ENCODE results near the gene EPB41. TPM values are rescaled to one million over a fixed set of nuclear protein-coding genes. Genes with fewer than 3 reads are reported as not detected.
A peak's percentile ranks its signal among the peaks of the same experiment; 100 is the strongest.

The EPB41 gene
- total and polyA plus RNA-seq, 2 experiments from 2014 or later: 26.8 to 112 TPM

- H3K4me2 ChIP-seq: 0 out of 2 replicates have a peak overlapping the region, but pooled peaks have one; percentile 17
- Mint-ChIP-seq H3K27ac (no peak overlapping the region), H3K36me3 (ENCODE audit: low read depth) (peaks cover 12% of the 10 kb centered on the region; the same call in 2 of the 3 replicates), H3K9me3 (no peaks in the 10 kb centered on the region; the same call in 2 of the 3 replicates), H3K4me1 (peaks cover 17% of the 10 kb centered on the region; the same call in 2 of the 3 replicates), H3K4me3 (no peak overlapping the region), H3K27me3 (ENCODE audit: insufficient read depth, low read depth, poor library complexity) (no peaks in the 10 kb centered on the region)
- H3K27ac ChIP-seq (ENCODE audit: low read depth): no peak overlapping the region
- TF ChIP-seq CTCF (conservative IDR thresholded peaks at IDR 0.05; ENCODE audit: low read depth in 2 of 2): no peak
- TF ChIP-seq, protein P1, sequence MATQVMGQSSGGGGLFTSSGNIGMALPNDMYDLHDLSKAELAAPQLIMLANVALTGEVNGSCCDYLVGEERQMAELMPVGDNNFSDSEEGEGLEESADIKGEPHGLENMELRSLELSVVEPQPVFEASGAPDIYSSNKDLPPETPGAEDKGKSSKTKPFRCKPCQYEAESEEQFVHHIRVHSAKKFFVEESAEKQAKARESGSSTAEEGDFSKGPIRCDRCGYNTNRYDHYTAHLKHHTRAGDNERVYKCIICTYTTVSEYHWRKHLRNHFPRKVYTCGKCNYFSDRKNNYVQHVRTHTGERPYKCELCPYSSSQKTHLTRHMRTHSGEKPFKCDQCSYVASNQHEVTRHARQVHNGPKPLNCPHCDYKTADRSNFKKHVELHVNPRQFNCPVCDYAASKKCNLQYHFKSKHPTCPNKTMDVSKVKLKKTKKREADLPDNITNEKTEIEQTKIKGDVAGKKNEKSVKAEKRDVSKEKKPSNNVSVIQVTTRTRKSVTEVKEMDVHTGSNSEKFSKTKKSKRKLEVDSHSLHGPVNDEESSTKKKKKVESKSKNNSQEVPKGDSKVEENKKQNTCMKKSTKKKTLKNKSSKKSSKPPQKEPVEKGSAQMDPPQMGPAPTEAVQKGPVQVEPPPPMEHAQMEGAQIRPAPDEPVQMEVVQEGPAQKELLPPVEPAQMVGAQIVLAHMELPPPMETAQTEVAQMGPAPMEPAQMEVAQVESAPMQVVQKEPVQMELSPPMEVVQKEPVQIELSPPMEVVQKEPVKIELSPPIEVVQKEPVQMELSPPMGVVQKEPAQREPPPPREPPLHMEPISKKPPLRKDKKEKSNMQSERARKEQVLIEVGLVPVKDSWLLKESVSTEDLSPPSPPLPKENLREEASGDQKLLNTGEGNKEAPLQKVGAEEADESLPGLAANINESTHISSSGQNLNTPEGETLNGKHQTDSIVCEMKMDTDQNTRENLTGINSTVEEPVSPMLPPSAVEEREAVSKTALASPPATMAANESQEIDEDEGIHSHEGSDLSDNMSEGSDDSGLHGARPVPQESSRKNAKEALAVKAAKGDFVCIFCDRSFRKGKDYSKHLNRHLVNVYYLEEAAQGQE (IDR thresholded peaks at IDR 0.05; ENCODE audit: unreplicated experiment): no peak
- TF ChIP-seq EZH2 (IDR thresholded peaks at IDR 0.05; ENCODE audit: low read depth, unreplicated experiment): no peak
- TF ChIP-seq ZNF462 (CRISPR knock-in tag; IDR thresholded peaks at IDR 0.05): no peak
- TF ChIP-seq, protein P2, sequence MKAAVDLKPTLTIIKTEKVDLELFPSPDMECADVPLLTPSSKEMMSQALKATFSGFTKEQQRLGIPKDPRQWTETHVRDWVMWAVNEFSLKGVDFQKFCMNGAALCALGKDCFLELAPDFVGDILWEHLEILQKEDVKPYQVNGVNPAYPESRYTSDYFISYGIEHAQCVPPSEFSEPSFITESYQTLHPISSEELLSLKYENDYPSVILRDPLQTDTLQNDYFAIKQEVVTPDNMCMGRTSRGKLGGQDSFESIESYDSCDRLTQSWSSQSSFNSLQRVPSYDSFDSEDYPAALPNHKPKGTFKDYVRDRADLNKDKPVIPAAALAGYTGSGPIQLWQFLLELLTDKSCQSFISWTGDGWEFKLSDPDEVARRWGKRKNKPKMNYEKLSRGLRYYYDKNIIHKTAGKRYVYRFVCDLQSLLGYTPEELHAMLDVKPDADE (IDR thresholded peaks at IDR 0.05): no peak
- TF ChIP-seq NANOG (IDR thresholded peaks at IDR 0.05; ENCODE audit: borderline replicate concordance): no peak
- no peak for TF ChIP-seq ZNF331 (CRISPR knock-in tag; IDR thresholded peaks at IDR 0.05; ENCODE audit: low read depth)
- TF ChIP-seq CREB1 (CRISPR knock-in tag; IDR thresholded peaks at IDR 0.05; ENCODE audit: low read depth): no peak
- no peak for TF ChIP-seq JUNB (IDR thresholded peaks at IDR 0.05; ENCODE audit: unreplicated experiment)
- TF ChIP-seq ZNF114 (CRISPR knock-in tag; IDR thresholded peaks at IDR 0.05): no peak
- no peak for TF ChIP-seq POLR2AphosphoS5 (IDR thresholded peaks at IDR 0.05; ENCODE audit: low read depth)
- H3K27me3 ChIP-seq (ENCODE audit: insufficient read depth): no peaks in the 10 kb centered on the region
- H3K9me2 ChIP-seq (ENCODE audit: insufficient read depth): no peaks in the 10 kb centered on the region
- H3K79me2 ChIP-seq (replicated peaks; ENCODE audit: insufficient read depth): no peaks in the 10 kb centered on the region
- DNase-seq (ENCODE audit: low spot score) (no peak), ATAC-seq (no peak)
- peaks cover 19% of the 10 kb centered on the region for H3K4me1 ChIP-seq (ENCODE audit: insufficient read depth)
- H3K4me3 ChIP-seq: no peak overlapping the region
- H4K20me1 ChIP-seq (replicated peaks; ENCODE audit: insufficient read depth): no peaks in the 10 kb centered on the region
- H3F3A ChIP-seq (replicated peaks; ENCODE audit: low read depth): no peaks in the 10 kb centered on the region
- no peaks in the 10 kb centered on the region; the same call in 1 of the 2 replicates for H3K36me3 ChIP-seq (ENCODE audit: insufficient read depth)
- no peak overlapping the region for H2AFZ ChIP-seq
Observed at GRCh38 chr1:29002792-29003191, 88.4 kb downstream of the EPB41 start.
